Mesenchymal stem cell (in vitro differentiated cells and primary cell): ENCODE results near the gene NFE2L2.

Experiments
- DNase-seq: peaks from one replicate; pipeline ENCODE4 v3.0.0-alpha.2; 2013
- H2AFZ ChIP-seq: one replicate; pipeline ENCODE4 v1.6.1; 2013; ENCODE audit warnings: low read depth, mild to moderate bottlenecking, control low read depth, inconsistent platforms, low read length, moderate library complexity
- H2AK5ac ChIP-seq: 2 replicates; pipeline ENCODE4 v1.6.1; 2013; ENCODE audit warnings: low read length, moderate library complexity, mild to moderate bottlenecking, inconsistent platforms; ENCODE audit not compliant: severe bottlenecking
- H2BK120ac ChIP-seq: one replicate; pipeline ENCODE4 v1.6.1; 2013; ENCODE audit warnings: low read depth, mild to moderate bottlenecking, inconsistent platforms, low read length, moderate library complexity
- H2BK12ac ChIP-seq, 2 experiments: one replicate each; pipeline ENCODE4 v1.6.1; 2013; ENCODE audit warnings: inconsistent platforms in 2 of 2, low read length in 2 of 2, mild to moderate bottlenecking in 2 of 2, moderate library complexity in 2 of 2, control low read depth in 1 of 2
- H2BK15ac ChIP-seq: one replicate; pipeline ENCODE4 v1.6.1; 2013; ENCODE audit warnings: mild to moderate bottlenecking, low read depth, inconsistent platforms; ENCODE audit not compliant: poor library complexity, severe bottlenecking
- H2BK5ac ChIP-seq: 2 replicates; pipeline ENCODE4 v1.6.1; 2013; ENCODE audit warnings: low read depth, mild to moderate bottlenecking, low read length, control low read depth, inconsistent platforms; ENCODE audit not compliant: poor library complexity, severe bottlenecking
- H3K14ac ChIP-seq, 2 experiments: one replicate each; pipeline ENCODE4 v1.6.1; 2013; ENCODE audit warnings: inconsistent platforms in 2 of 2, low read length in 2 of 2, control low read depth in 1 of 2, mild to moderate bottlenecking in 1 of 2, moderate library complexity in 1 of 2
- H3K18ac ChIP-seq, 2 experiments: one replicate each; pipeline ENCODE4 v1.6.1; 2013; ENCODE audit warnings: inconsistent platforms in 2 of 2, low read length in 2 of 2, control low read depth in 1 of 2, low read depth in 1 of 2, mild to moderate bottlenecking in 1 of 2
- H3K23ac ChIP-seq, 2 experiments: one replicate each; pipeline ENCODE4 v1.6.1; 2013; ENCODE audit warnings: inconsistent platforms in 2 of 2, low read length in 2 of 2, mild to moderate bottlenecking in 2 of 2, moderate library complexity in 2 of 2, control low read depth in 1 of 2
- H3K27ac ChIP-seq: 2 replicates; pipeline ENCODE4 v1.5.1; 2013; ENCODE audit warnings: mild to moderate bottlenecking, moderate library complexity, low read length, control low read depth, inconsistent platforms; ENCODE audit not compliant: poor library complexity, severe bottlenecking
- H3K27me3 ChIP-seq, 2 experiments: 2 replicates each; pipeline versions ENCODE4 v1.6.1 to v1.7.0; 2013; ENCODE audit warnings: low read length in 2 of 2, mild to moderate bottlenecking in 2 of 2, moderate library complexity in 2 of 2, control low read depth in 1 of 2, inconsistent platforms in 1 of 2; ENCODE audit not compliant: control insufficient read depth in 1 of 2, insufficient read depth in 1 of 2
- H3K36me3 ChIP-seq, 2 experiments: 2 replicates each; pipeline versions ENCODE4 v1.6.1 to v1.7.0; 2013; ENCODE audit warnings: low read length in 2 of 2, control low read depth in 1 of 2, inconsistent platforms in 1 of 2, low read depth in 1 of 2, mild to moderate bottlenecking in 1 of 2; ENCODE audit not compliant: insufficient read depth in 2 of 2, control insufficient read depth in 1 of 2
- H3K4ac ChIP-seq, 2 experiments: one replicate each; pipeline ENCODE4 v1.6.1; 2013; ENCODE audit warnings: inconsistent platforms in 2 of 2, low read length in 2 of 2, mild to moderate bottlenecking in 2 of 2, moderate library complexity in 2 of 2, control low read depth in 1 of 2, low read depth in 1 of 2
- H3K4me1 ChIP-seq: 2 replicates; pipeline ENCODE4 v1.6.1; 2013; ENCODE audit warnings: low read depth, low read length, control low read depth; ENCODE audit not compliant: control insufficient read depth, insufficient read depth
- H3K4me2 ChIP-seq: 2 replicates; pipeline ENCODE4 v1.6.1; 2013; ENCODE audit warnings: low read length, mild to moderate bottlenecking, inconsistent platforms; ENCODE audit not compliant: poor library complexity, severe bottlenecking
- H3K4me3 ChIP-seq, 2 experiments: 2 replicates each; pipeline versions ENCODE4 v1.5.1 to v1.7.0; 2013; ENCODE audit warnings: low read length in 2 of 2, mild to moderate bottlenecking in 2 of 2, control low read depth in 1 of 2, low read depth in 1 of 2; ENCODE audit not compliant: insufficient read depth in 1 of 2
- H3K79me1 ChIP-seq: replicated peaks from 2 replicates; pipeline ENCODE4 v1.6.1; 2013; ENCODE audit warnings: mild to moderate bottlenecking, control low read depth, low read length, inconsistent platforms; ENCODE audit not compliant: poor library complexity, severe bottlenecking
- H3K9ac ChIP-seq: 2 replicates; pipeline ENCODE4 v1.7.0; 2013; ENCODE audit warnings: mild to moderate bottlenecking, low read length, moderate library complexity
- H3K9me3 ChIP-seq: 2 replicates; pipeline ENCODE4 v1.7.0; 2013; ENCODE audit warnings: mild to moderate bottlenecking, low read length; ENCODE audit not compliant: control insufficient read depth
- H4K8ac ChIP-seq: one replicate; pipeline ENCODE4 v1.6.1; 2013; ENCODE audit warnings: inconsistent platforms, mild to moderate bottlenecking, low read length, moderate library complexity
- H4K91ac ChIP-seq: one replicate; pipeline ENCODE4 v1.6.1; 2013; ENCODE audit warnings: mild to moderate bottlenecking, low read length, inconsistent platforms
- WGBS: methylation state at CpG from one replicate; pipeline ENCODE4 v1.1.7; 2013; ENCODE audit warnings: mixed read lengths; 5-methylcytosine and 5-hydroxymethylcytosine counted together

Gene NFE2L2

GRCh38 chr2:177211169-177211568 lies 53.4 kb downstream of the NFE2L2 start:
- Histone ChIP-seq H2BK15ac (no peak overlapping the region), H3K36me3 (peaks cover 0 to 16% of the 10 kb centered on the region in 2 experiments), H3K27me3 (no peaks in the 10 kb centered on the region), H4K8ac (no peak overlapping the region), H2BK12ac (no peak overlapping the region), H4K91ac (no peak overlapping the region), H3K4me3 (peak overlapping the region in 1 of 2 experiments; percentile 78), H3K4me1 (peaks cover 2% of the 10 kb centered on the region), H3K4me2 (no peak overlapping the region), H2BK120ac (no peak overlapping the region), H3K4ac (no peak overlapping the region), H2AFZ (no peak overlapping the region), H3K18ac (no peak overlapping the region), H2AK5ac (no peak overlapping the region), H3K14ac (no peak overlapping the region), H3K9me3 (no peaks in the 10 kb centered on the region), H2BK5ac (no peak overlapping the region), H3K23ac (no peak overlapping the region), H3K27ac (no peak overlapping the region), H3K9ac (peak overlapping the region; percentile 97), H3K79me1 (peaks cover 8% of the 10 kb centered on the region)
- WGBS = 79% methylated on average over 7 of the region's 7 CpGs
- DNase-seq = no peak

- Histone ChIP-seq H3K4me1 (peaks cover 2% of the 10 kb centered on the region), H3K4ac (no peak overlapping the region), H3K36me3 (no peaks in the 10 kb centered on the region), H2AK5ac (no peak overlapping the region), H3K4me2 (no peak overlapping the region), H3K9me3 (no peaks in the 10 kb centered on the region), H3K4me3 (no peak overlapping the region), H3K27ac (no peak overlapping the region), H3K9ac (no peak overlapping the region), H2AFZ (no peak overlapping the region), H4K8ac (no peak overlapping the region), H3K14ac (no peak overlapping the region), H3K23ac (no peak overlapping the region), H3K18ac (no peak overlapping the region), H2BK15ac (no peak overlapping the region), H3K79me1 (peaks cover 10% of the 10 kb centered on the region), H2BK12ac (no peak overlapping the region), H3K27me3 (no peaks in the 10 kb centered on the region), H4K91ac (no peak overlapping the region), H2BK120ac (no peak overlapping the region), H2BK5ac (no peak overlapping the region)
- 92% methylated on average over 2 of the region's 2 CpGs for WGBS
- no peak for DNase-seq
These were observed 57.4 kb downstream of the NFE2L2 start for GRCh38 chr2:177207101-177207500.

GRCh38 chr2:177204417-177204816 lies 60.1 kb downstream of the NFE2L2 start:
- no peak for DNase-seq
- no peaks in the 10 kb centered on the region for H3K27me3 ChIP-seq
- H2AFZ ChIP-seq = no peak overlapping the region
- H3K14ac ChIP-seq = no peak overlapping the region
- H2BK120ac ChIP-seq = no peak overlapping the region
- H3K4me3 ChIP-seq = no peak overlapping the region
- H2BK15ac ChIP-seq = no peak overlapping the region
- H3K18ac ChIP-seq = no peak overlapping the region
- H3K79me1 ChIP-seq = peaks cover 4% of the 10 kb centered on the region
- no peak overlapping the region for H3K23ac ChIP-seq
- no peak overlapping the region for H3K27ac ChIP-seq
- H3K9ac ChIP-seq = no peak overlapping the region
- H3K9me3 ChIP-seq = no peaks in the 10 kb centered on the region
- H3K4ac ChIP-seq = no peak overlapping the region
- no peaks in the 10 kb centered on the region for H3K4me1 ChIP-seq
- H2BK5ac ChIP-seq = no peak overlapping the region
- H3K4me2 ChIP-seq = no peak overlapping the region
- no peak overlapping the region for H4K91ac ChIP-seq
- H3K36me3 ChIP-seq = no peaks in the 10 kb centered on the region
- H2BK12ac ChIP-seq = no peak overlapping the region
- H2AK5ac ChIP-seq = no peak overlapping the region
- H4K8ac ChIP-seq = no peak overlapping the region
- WGBS = 65% methylated on average over 2 of the region's 3 CpGs

GRCh38 chr2:177201919-177202346 lies 62.6 kb downstream of the NFE2L2 start:
- Histone ChIP-seq H3K23ac (no peak overlapping the region), H4K8ac (no peak overlapping the region), H3K4ac (no peak overlapping the region), H3K14ac (no peak overlapping the region), H2AFZ (no peak overlapping the region), H2BK12ac (no peak overlapping the region), H3K18ac (no peak overlapping the region), H2BK5ac (no peak overlapping the region), H3K4me2 (no peak overlapping the region), H2BK120ac (no peak overlapping the region), H2AK5ac (no peak overlapping the region), H4K91ac (no peak overlapping the region), H3K9ac (no peak overlapping the region), H3K4me1 (no peaks in the 10 kb centered on the region), H3K36me3 (no peaks in the 10 kb centered on the region), H3K79me1 (peaks cover 2% of the 10 kb centered on the region), H3K27me3 (no peaks in the 10 kb centered on the region), H3K27ac (no peak overlapping the region), H3K9me3 (no peaks in the 10 kb centered on the region), H2BK15ac (no peak overlapping the region), H3K4me3 (no peak overlapping the region)
- 73% methylated on average over 3 of the region's 3 CpGs for WGBS
- DNase-seq = no peak
